Anterior cingulate cortex (tissue), 58 donors: ENCODE data around the gene FARS2.
A peak's percentile ranks its signal among the peaks of the same experiment; 100 is the strongest.

ENCODE experiments used
- DNase-seq, 58 donors: peaks; one replicate each; lab custom pipeline; 2025; lab: John Stamatoyannopoulos, UW

Gene FARS2

GRCh38 chr6:5704708-5705107 lies 443.4 kb downstream of the FARS2 start:
- DNase-seq, result no peak

GRCh38 chr6:5705252-5705651 lies 443.9 kb downstream of the FARS2 start:
- no peak for DNase-seq

GRCh38 chr6:5706124-5707033 lies 445.1 kb downstream of the FARS2 start:
- no peak for DNase-seq

- no peak for DNase-seq
These were observed 446.1 kb downstream of the FARS2 start for GRCh38 chr6:5707281-5708045.

- no peak for DNase-seq
These were observed 449.2 kb downstream of the FARS2 start for GRCh38 chr6:5710516-5710915.

- no peak for DNase-seq
These were observed 449.6 kb downstream of the FARS2 start for GRCh38 chr6:5710936-5711335.

GRCh38 chr6:5712349-5713215 lies 451.3 kb downstream of the FARS2 start:
- DNase-seq, result no peak

GRCh38 chr6:5713519-5713918 lies 452.2 kb downstream of the FARS2 start:
- DNase-seq, result no peak

- no peak for DNase-seq
These were observed 457.1 kb downstream of the FARS2 start for GRCh38 chr6:5718231-5718947.

- DNase-seq, result peak in 27 of 58 donors; percentile 6 to 48 (median 17)
These were observed 462.8 kb downstream of the FARS2 start for GRCh38 chr6:5723841-5724691.

- DNase-seq, result no peak
These were observed 463.6 kb downstream of the FARS2 start for GRCh38 chr6:5724911-5725310.

GRCh38 chr6:5726976-5727718 lies 465.8 kb downstream of the FARS2 start:
- no peak for DNase-seq

GRCh38 chr6:5728351-5729079 lies 467.2 kb downstream of the FARS2 start:
- DNase-seq, result peak in 1 of 58 donors; percentile 34

- no peak for DNase-seq
These were observed 467.7 kb downstream of the FARS2 start for GRCh38 chr6:5729080-5729434.

- DNase-seq, result no peak
These were observed 468.7 kb downstream of the FARS2 start for GRCh38 chr6:5729813-5730517.

GRCh38 chr6:5730585-5731263 lies 469.4 kb downstream of the FARS2 start:
- DNase-seq, result no peak
